Non-pigmented ciliary epithelial cell (primary cell): Measurements from ENCODE around the gene DPF3.

ENCODE experiments used
- DNase-seq: peaks from one replicate; pipeline ENCODE4 v3.0.0-alpha.2; 2010; ENCODE audit warnings: low read depth

The DPF3 gene

GRCh38 chr14:72715215-72715849, 178.6 kb downstream of the DPF3 start:
- DNase-seq, result no peak

- DNase-seq, result no peak
These were observed 179.1 kb downstream of the DPF3 start for GRCh38 chr14:72714871-72715214.

- no peak for DNase-seq
These were observed 179.8 kb downstream of the DPF3 start for GRCh38 chr14:72714094-72714493.

- DNase-seq, result no peak
These were observed 182.0 kb downstream of the DPF3 start for GRCh38 chr14:72711936-72712335.

GRCh38 chr14:72709916-72710611, 183.8 kb downstream of the DPF3 start:
- no peak for DNase-seq

GRCh38 chr14:72708708-72709475, 185.0 kb downstream of the DPF3 start:
- DNase-seq, result no peak

GRCh38 chr14:72708222-72708621, 185.7 kb downstream of the DPF3 start:
- no peak for DNase-seq

- no peak for DNase-seq
These were observed 187.4 kb downstream of the DPF3 start for GRCh38 chr14:72706485-72706884.

- no peak for DNase-seq
These were observed 189.4 kb downstream of the DPF3 start for GRCh38 chr14:72704502-72704901.

GRCh38 chr14:72701605-72702004, 192.3 kb downstream of the DPF3 start:
- DNase-seq, result no peak

- no peak for DNase-seq
These were observed 192.7 kb downstream of the DPF3 start for GRCh38 chr14:72701237-72701565.

GRCh38 chr14:72700338-72701236, 193.3 kb downstream of the DPF3 start:
- DNase-seq, result no peak

GRCh38 chr14:72699852-72700257, 194.0 kb downstream of the DPF3 start:
- no peak for DNase-seq

- DNase-seq, result no peak
These were observed 194.5 kb downstream of the DPF3 start for GRCh38 chr14:72699443-72699842.

- DNase-seq, result no peak
These were observed 201.2 kb downstream of the DPF3 start for GRCh38 chr14:72692696-72693095.

GRCh38 chr14:72690324-72690723, 203.6 kb downstream of the DPF3 start:
- no peak for DNase-seq

- no peak for DNase-seq
These were observed 204.8 kb downstream of the DPF3 start for GRCh38 chr14:72688990-72689671.

GRCh38 chr14:72686832-72687231, 207.1 kb downstream of the DPF3 start:
- DNase-seq, result no peak

- DNase-seq, result no peak
These were observed 207.8 kb downstream of the DPF3 start for GRCh38 chr14:72686101-72686500.

GRCh38 chr14:72685456-72685855, 208.4 kb downstream of the DPF3 start:
- DNase-seq, result no peak

GRCh38 chr14:72683787-72684186, 210.1 kb downstream of the DPF3 start:
- DNase-seq, result no peak

GRCh38 chr14:72682188-72682587, 211.7 kb downstream of the DPF3 start:
- no peak for DNase-seq
